Pancreas (tissue), 10 donors: ENCODE measurements around the gene SLC35A3. TPM values are rescaled to one million over a fixed set of nuclear protein-coding genes. Genes with fewer than 3 reads are reported as not detected.
"Not testable (repeated sequence)": the region's sequence is repeated elsewhere in the genome, so short reads cannot be mapped to it uniquely, and the experiment has no call there.

ENCODE experiments used
- ATAC-seq, 4 donors: fragments of 200-7000 bp; cut with Tn5 transposase; one replicate each; pipeline versions ENCODE4 v1.8.0 to v1.9.1; 2020; ENCODE audit warnings: mild to moderate bottlenecking in 4 of 4, moderate library complexity in 4 of 4
- DNase-seq, 6 donors: peaks; one replicate each; pipeline ENCODE4 v3.0.0-alpha.2; 2020
- FAIRE-seq: peaks from 2 replicates; lab custom pipeline; 2012; peaks lifted over from hg19 to GRCh38; lab: Jason Lieb, UNC
- H3K27ac ChIP-seq, 4 donors: fragments of 200-600 bp; sonication (generic); 1 replicate in 3 of 4; 2 replicates in 1 of 4; pipeline versions ENCODE4 v1.5.0 to v1.8.0; 2020
- H3K27me3 ChIP-seq, 4 donors: fragments of 200-600 bp; one replicate each; pipeline ENCODE4 v1.8.0; 2021
- H3K36me3 ChIP-seq, 3 donors: fragments of 200-600 bp; sonication (generic) in 1 of 3; one replicate each; pipeline versions ENCODE4 v1.5.0 to v1.8.0; 2020 to 2021
- H3K4me1 ChIP-seq, 3 donors: fragments of 200-600 bp; one replicate each; pipeline ENCODE4 v1.8.0; 2021
- H3K4me3 ChIP-seq, 4 donors: fragments of 200-600 bp; sonication (generic) in 2 of 4; one replicate each; pipeline versions ENCODE4 v1.5.0 to v1.8.0; 2020 to 2021
- H3K9me3 ChIP-seq, 4 donors: fragments of 200-600 bp; one replicate each; pipeline ENCODE4 v1.8.0; 2021
- WGBS, 2 donors: extraction: QIAGEN DNeasy Blood & Tissue Kit; methylation state at CpG; one replicate each; pipeline ENCODE4 v1.1.7; 2013; 5-methylcytosine and 5-hydroxymethylcytosine counted together
- intact Hi-C, 3 donors: fragments of 100-400 bp; cut with DNase I; formaldehyde crosslinking; loops; one replicate each; pipeline versions ENCODE4 v1.11.1 to v1.14.2; 2022
- polyA plus RNA-seq, 2 donors: library from polyadenylated mRNA; stranded (reverse); fragments of 200-250 nt; gene quantifications; one replicate each; pipeline ENCODE4 v1.2.3, GENCODE V29; 2013
- total RNA-seq, 6 donors: library from RNA; stranded (reverse); fragmentation: NEBNext Ultra II Directional in 4 of 6; extraction: Animal tissue kit (Norgen Biotek cat#: 25700) in 4 of 6; gene quantifications; one replicate each; pipeline versions ENCODE4 v1.2.1 to v1.2.4, GENCODE V29; 2021 to 2023
- TF ChIP-seq, protein P1 (sequence below), 4 donors: fragments of 200-600 bp; sonication (generic) in 3 of 4; IDR thresholded peaks; one replicate each; pipeline versions ENCODE4 v1.5.0 to v1.8.0; 2021; ENCODE audit warnings: antibody characterized with exemption in 4 of 4
- donor health status: healthy with polysubstance abuse.
- donor health status: DM: no; HTN: no; CAD: no; lungs with moderate emphysema.
- donor health status: DM: no; HTN: no; CAD: no.
- donor health status: control.
- donor health status: control.
- donor health status: Bipolar disorder and iron deficiency.
- donor health status: DM: yes; HTN: yes; CAD: no.
- donor health status: DM: no; HTN: no; CAD: no.
- donor health status: DM: no; HTN: no; CAD: no.
- donor health status: DM: yes; HTN: yes; CAD: no.

The SLC35A3 gene
- total and polyA plus RNA-seq, 8 donors = 6.3 to 15.6 (median 10.2) TPM

GRCh38 chr1:99970713-99971255, 988 bp downstream of the SLC35A3 start:
- H3K36me3 ChIP-seq = no peaks in the 10 kb centered on the region
- intact Hi-C loops = no loop called here
- peak overlapping the region in 3 of 4 donors; percentile 80 to 87 (median 83) for H3K4me3 ChIP-seq
- H3K27ac ChIP-seq = peak overlapping the region in 3 of 4 donors; percentile 72 to 82 (median 79)
- H3K4me1 ChIP-seq = peaks cover 0 to 20% (median 9%) of the 10 kb centered on the region in 3 donors
- no peaks in the 10 kb centered on the region for H3K9me3 ChIP-seq
- 42 to 44% methylated on average over 7 of the region's 7 CpGs for WGBS, 2 donors
- FAIRE-seq (no peak), DNase-seq (no peak), ATAC-seq (no peak)
- TF ChIP-seq, protein P1, sequence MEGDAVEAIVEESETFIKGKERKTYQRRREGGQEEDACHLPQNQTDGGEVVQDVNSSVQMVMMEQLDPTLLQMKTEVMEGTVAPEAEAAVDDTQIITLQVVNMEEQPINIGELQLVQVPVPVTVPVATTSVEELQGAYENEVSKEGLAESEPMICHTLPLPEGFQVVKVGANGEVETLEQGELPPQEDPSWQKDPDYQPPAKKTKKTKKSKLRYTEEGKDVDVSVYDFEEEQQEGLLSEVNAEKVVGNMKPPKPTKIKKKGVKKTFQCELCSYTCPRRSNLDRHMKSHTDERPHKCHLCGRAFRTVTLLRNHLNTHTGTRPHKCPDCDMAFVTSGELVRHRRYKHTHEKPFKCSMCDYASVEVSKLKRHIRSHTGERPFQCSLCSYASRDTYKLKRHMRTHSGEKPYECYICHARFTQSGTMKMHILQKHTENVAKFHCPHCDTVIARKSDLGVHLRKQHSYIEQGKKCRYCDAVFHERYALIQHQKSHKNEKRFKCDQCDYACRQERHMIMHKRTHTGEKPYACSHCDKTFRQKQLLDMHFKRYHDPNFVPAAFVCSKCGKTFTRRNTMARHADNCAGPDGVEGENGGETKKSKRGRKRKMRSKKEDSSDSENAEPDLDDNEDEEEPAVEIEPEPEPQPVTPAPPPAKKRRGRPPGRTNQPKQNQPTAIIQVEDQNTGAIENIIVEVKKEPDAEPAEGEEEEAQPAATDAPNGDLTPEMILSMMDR (IDR thresholded peaks at IDR 0.05) = no peak
- no peaks in the 10 kb centered on the region for H3K27me3 ChIP-seq

DNA sequence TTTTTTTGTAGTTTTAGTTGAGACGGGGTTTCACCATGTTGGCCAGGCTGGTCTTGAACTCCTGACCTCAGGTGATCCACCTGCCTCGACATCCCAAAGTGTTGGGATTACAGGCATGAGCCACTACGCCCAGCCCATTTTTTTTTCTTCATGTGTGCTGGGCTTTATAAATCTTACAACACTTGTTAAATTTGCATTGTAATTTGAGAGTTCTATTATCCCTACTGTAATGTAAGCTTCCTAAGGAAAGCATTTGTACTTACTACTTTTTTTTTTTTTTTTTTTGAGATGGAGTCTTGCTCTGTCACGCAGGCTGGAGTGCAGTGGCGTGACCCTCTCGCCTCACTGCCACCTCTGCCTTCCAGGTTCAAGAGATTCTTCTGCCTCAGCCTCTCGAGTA, 2.3 kb downstream of the SLC35A3 start:
- WGBS, 2 donors = 90 to 93% methylated on average over 7 of the region's 7 CpGs
- DNase-seq, H3K36me3 ChIP-seq, H3K9me3 ChIP-seq, intact Hi-C loops, ATAC-seq, H3K27me3 ChIP-seq, H3K4me3 ChIP-seq, H3K27ac ChIP-seq, FAIRE-seq: not testable (repeated sequence)
- peaks cover 0 to 13% (median 6%) of the 10 kb centered on the region in 3 donors for H3K4me1 ChIP-seq

GRCh38 chr1:99975529-99975928, 5.7 kb downstream of the SLC35A3 start:
- Histone ChIP-seq H3K4me1 (peaks cover 0 to 10% (median 9%) of the 10 kb centered on the region in 3 donors), H3K36me3 (no peaks in the 10 kb centered on the region), H3K9me3 (no peaks in the 10 kb centered on the region), H3K4me3 (no peak overlapping the region), H3K27me3 (no peaks in the 10 kb centered on the region), H3K27ac (no peak overlapping the region)
- TF ChIP-seq, protein P1 (IDR thresholded peaks at IDR 0.05) = no peak
- ATAC-seq (no peak), FAIRE-seq (no peak), DNase-seq (no peak)
- WGBS, 2 donors = 94 to 98% methylated on average over 3 of the region's 3 CpGs
- intact Hi-C loops = no loop called here

DNA sequence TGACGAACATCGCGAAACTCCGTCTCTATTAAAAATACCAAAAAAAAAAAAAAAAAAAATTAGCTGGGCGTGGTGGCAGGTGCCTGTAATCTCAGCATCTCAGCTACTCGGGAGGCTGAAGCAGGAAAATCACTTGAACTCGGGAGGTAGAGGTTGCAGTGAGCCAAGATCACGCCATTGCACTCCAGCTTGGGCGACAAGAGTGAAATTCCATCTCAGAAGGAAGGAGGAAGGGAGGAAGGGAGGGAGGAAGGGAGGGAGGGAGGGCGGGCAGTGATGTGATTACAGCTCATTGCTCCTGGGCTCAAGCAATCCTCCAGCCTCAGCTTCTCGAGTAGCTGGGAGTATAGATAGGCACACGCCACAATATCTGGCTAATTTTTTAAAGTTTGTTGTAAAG, 7.5 kb downstream of the SLC35A3 start:
- H3K4me1 ChIP-seq, DNase-seq: not testable (repeated sequence)

DNA sequence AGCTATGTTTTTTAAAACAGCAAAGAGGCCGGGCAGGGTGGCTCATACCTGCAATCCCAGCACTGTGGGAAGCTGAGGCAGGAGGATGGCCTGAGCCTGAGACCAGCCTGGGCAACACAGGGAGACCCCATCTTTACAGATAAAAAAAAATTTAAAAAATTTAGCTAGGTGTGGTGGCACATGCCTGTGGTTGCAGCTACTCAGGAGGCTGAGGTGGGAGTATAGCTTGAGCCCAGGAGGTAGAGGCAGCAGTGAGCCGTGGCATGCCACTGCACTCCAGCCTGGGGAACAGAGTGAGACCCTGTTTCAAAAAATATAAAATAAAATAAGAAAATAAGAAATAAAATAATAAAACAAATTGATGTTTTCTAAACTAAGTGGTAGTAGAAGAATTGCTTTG, 8.4 kb downstream of the SLC35A3 start:
- ATAC-seq (no peak), DNase-seq (no peak), FAIRE-seq (no peak)
- H3K9me3 ChIP-seq = no peaks in the 10 kb centered on the region
- 94 to 100% methylated on average over 2 of the region's 2 CpGs for WGBS, 2 donors
- no peak overlapping the region for H3K4me3 ChIP-seq
- H3K4me1 ChIP-seq = peaks cover 0 to 8% (median 0%) of the 10 kb centered on the region in 3 donors
- intact Hi-C loops = no loop called here
- TF ChIP-seq, protein P1 (IDR thresholded peaks at IDR 0.05) = no peak
- H3K36me3 ChIP-seq = no peaks in the 10 kb centered on the region
- no peaks in the 10 kb centered on the region for H3K27me3 ChIP-seq
- no peak overlapping the region for H3K27ac ChIP-seq

More for the DNA sequence above, 7.5 kb downstream of the SLC35A3 start:
- H3K27ac ChIP-seq, H3K36me3 ChIP-seq, H3K27me3 ChIP-seq, FAIRE-seq, ATAC-seq, H3K9me3 ChIP-seq, intact Hi-C loops, H3K4me3 ChIP-seq: not testable (repeated sequence)
- WGBS, 2 donors = 92 to 93% methylated on average over 12 of the region's 12 CpGs

DNA sequence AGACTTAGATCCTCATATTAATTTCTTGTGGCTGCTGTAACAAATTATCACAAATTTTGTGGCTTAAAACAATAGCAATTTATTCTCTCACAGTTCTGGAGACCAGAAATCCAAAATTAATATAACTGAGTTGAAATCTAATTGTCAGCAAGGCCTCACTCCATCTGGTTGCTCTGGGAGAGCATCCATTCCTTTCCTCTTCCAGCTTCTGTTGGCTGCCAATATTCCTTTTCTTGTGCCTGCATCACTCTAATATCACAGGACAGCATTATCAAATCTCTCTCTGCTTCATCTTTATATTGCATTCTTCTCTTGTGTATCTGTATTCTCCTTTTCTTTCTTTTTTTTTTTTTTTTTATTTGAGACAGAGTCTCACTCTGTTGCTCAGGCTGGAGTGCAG, 9.3 kb downstream of the SLC35A3 start:
- H3K36me3 ChIP-seq = no peaks in the 10 kb centered on the region
- H3K27me3 ChIP-seq = no peaks in the 10 kb centered on the region
- H3K4me3 ChIP-seq = no peak overlapping the region
- H3K9me3 ChIP-seq = no peaks in the 10 kb centered on the region
- ATAC-seq (no peak), DNase-seq (no peak), FAIRE-seq (no peak)
- H3K27ac ChIP-seq = no peak overlapping the region
- H3K4me1 ChIP-seq = peaks cover 0 to 8% (median 0%) of the 10 kb centered on the region in 3 donors
- intact Hi-C loops = no loop called here
- TF ChIP-seq, protein P1 (IDR thresholded peaks at IDR 0.05) = no peak
